Esophagus squamous epithelium (tissue), 4 donors: ENCODE data around the gene GLS.

Experiments
- CTCF ChIP-seq, 6 experiments: fragments of 450-650 bp in 4 of 6; fragments of 200-600 bp in 2 of 6; sonication (generic) in 2 of 6; IDR thresholded peaks; one replicate each; pipeline ENCODE4 v1.5.1; 2016 to 2019; ENCODE audit warnings: antibody characterized with exemption in 6 of 6, mild to moderate bottlenecking in 4 of 6, moderate library complexity in 4 of 6
- POLR2A ChIP-seq, 4 donors: fragments of 450-650 bp; IDR thresholded peaks; one replicate each; pipeline ENCODE4 v1.6.1; 2017; ENCODE audit warnings: antibody characterized with exemption in 4 of 4, mild to moderate bottlenecking in 4 of 4, moderate library complexity in 3 of 4

GRCh38 chr2:190940454-190940853 is 59.8 kb downstream of the GLS start:
- TF ChIP-seq CTCF (IDR thresholded peaks at IDR 0.05) (no peak), POLR2A (IDR thresholded peaks at IDR 0.05) (no peak)
